Stimulated activated CD8-positive, alpha-beta memory T cell treated with anti-CD3 and anti-CD28 coated beads, Interleukin-15, amount 100 ng/mL, for 4 hours (primary cell): ENCODE results near the gene ABCB10.

Experiments
- DNase-seq, 2 donors: peaks; one replicate each; pipeline ENCODE4 v3.0.0-alpha.2; 2020; ENCODE audit warnings: low read depth in 2 of 2

Gene ABCB10

GRCh38 chr1:229474509-229474908 lies 84.0 kb downstream of the ABCB10 start:
- no peak for DNase-seq

GRCh38 chr1:229471175-229471574 lies 87.3 kb downstream of the ABCB10 start:
- DNase-seq, result no peak

GRCh38 chr1:229470406-229471043 lies 88.0 kb downstream of the ABCB10 start:
- DNase-seq, result no peak

- no peak for DNase-seq
Observed at GRCh38 chr1:229466887-229467286, 91.6 kb downstream of the ABCB10 start.
